Epithelial cell of esophagus (primary cell): ENCODE measurements around the gene N4BP2.

Experiments used
- DNase-seq: peaks from one replicate; pipeline ENCODE4 v3.0.0; 2010; ENCODE audit warnings: low read depth
- H3K4me3 ChIP-seq: 2 replicates; pipeline ENCODE4 v1.5.1; 2011; ENCODE audit warnings: mild to moderate bottlenecking, low read length, control low read depth
- CTCF ChIP-seq: IDR thresholded peaks from 2 replicates; pipeline ENCODE4 v1.5.1; 2011; ENCODE audit warnings: low read depth, mild to moderate bottlenecking, low read length, control low read depth, inconsistent platforms; ENCODE audit not compliant: insufficient read depth; ENCODE audit errors: missing control alignments

Gene N4BP2

GRCh38 chr4:40157436-40157835 lies 100.8 kb downstream of the N4BP2 start:
- no peak for DNase-seq
- no peak overlapping the region for H3K4me3 ChIP-seq
- TF ChIP-seq CTCF, result no peak

- no peak overlapping the region for H3K4me3 ChIP-seq
- TF ChIP-seq CTCF, result no peak
- no peak for DNase-seq
These were observed 103.6 kb downstream of the N4BP2 start for GRCh38 chr4:40160258-40160657.

- no peak overlapping the region for H3K4me3 ChIP-seq
- DNase-seq, result no peak
- TF ChIP-seq CTCF, result no peak
These were observed 107.8 kb downstream of the N4BP2 start for GRCh38 chr4:40164459-40164858.

GRCh38 chr4:40165916-40166315 lies 109.3 kb downstream of the N4BP2 start:
- TF ChIP-seq CTCF, result no peak
- H3K4me3 ChIP-seq, result no peak overlapping the region
- no peak for DNase-seq

- H3K4me3 ChIP-seq, result no peak overlapping the region
- no peak for TF ChIP-seq CTCF
- no peak for DNase-seq
These were observed 111.4 kb downstream of the N4BP2 start for GRCh38 chr4:40168070-40168469.

GRCh38 chr4:40170588-40170987 lies 113.9 kb downstream of the N4BP2 start:
- no peak for DNase-seq
- no peak for TF ChIP-seq CTCF
- H3K4me3 ChIP-seq, result no peak overlapping the region

GRCh38 chr4:40173470-40173875 lies 116.8 kb downstream of the N4BP2 start:
- no peak for TF ChIP-seq CTCF
- no peak for DNase-seq
- no peak overlapping the region for H3K4me3 ChIP-seq
